HepG2 (cell line): ENCODE data around the gene SMYD4. TPM values are rescaled to one million over a fixed set of nuclear protein-coding genes. Genes with fewer than 3 reads are reported as not detected.

Experiments
- ATAC-seq: fragments of 200-7000 bp; cut with Tn5 transposase; 3 replicates; pipeline ENCODE4 v1.9.1; 2020; ENCODE audit warnings: mild to moderate bottlenecking, moderate library complexity
- BruUV-seq: library from RNA; stranded (reverse); fragments of 400-500 nt; replicated peaks from 2 replicates; lab custom pipeline; 2021; lab: Mats Ljungman, UMichigan
- CTCF ChIA-PET: fragments of 300-600 bp; formaldehyde crosslinking; extraction: SDS; loops from one replicate; lab custom pipeline; 2021; ENCODE audit warnings: low total read pairs, inconsistent platforms, low intra/inter-chr PET ratio; lab: Yijun Ruan, JAX
- POLR2A ChIA-PET: fragments of 350-600 bp; sonication (Branson Sonifier 250); formaldehyde crosslinking; loops from one replicate; lab custom pipeline; 2020; ENCODE audit warnings: antibody characterized with exemption, inconsistent platforms; lab: Yijun Ruan, JAX
- DNase-seq: peaks from one replicate; pipeline ENCODE4 v3.0.0-alpha.2; 2015; ENCODE audit warnings: low spot score
- FAIRE-seq: peaks from 3 replicates; lab custom pipeline; 2011; peaks lifted over from hg19 to GRCh38; lab: Jason Lieb, UNC
- H2AFZ ChIP-seq: one replicate; pipeline ENCODE4 v1.6.1; 2011; ENCODE audit warnings: low read length, inconsistent platforms
- H3K27ac ChIP-seq: fragments of 300-600 bp; 3 replicates; pipeline ENCODE4 v1.8.0; 2011; ENCODE audit warnings: mixed run types, mild to moderate bottlenecking, mixed read lengths, low read length, inconsistent platforms; ENCODE audit not compliant: insufficient read depth; ENCODE audit errors: extremely low read length
- H3K27me3 ChIP-seq, 2 experiments: fragments of 200-600 bp in 1 of 2; 2 replicates in 1 of 2; 3 replicates in 1 of 2; pipeline versions ENCODE4 v1.6.0 to v1.8.0; 2011; ENCODE audit warnings: low read length in 2 of 2, mild to moderate bottlenecking in 2 of 2, moderate library complexity in 2 of 2, inconsistent platforms in 1 of 2; ENCODE audit not compliant: insufficient read depth in 2 of 2, control insufficient read depth in 1 of 2
- H3K36me3 ChIP-seq, 2 experiments: fragments of 200-600 bp in 1 of 2; replicated peaks in 1 of 2; 2 replicates in 1 of 2; 3 replicates in 1 of 2; pipeline versions ENCODE4 v1.5.1 to v1.8.0; 2011; ENCODE audit warnings: low read length in 2 of 2, inconsistent platforms in 1 of 2; ENCODE audit not compliant: insufficient read depth in 2 of 2, control insufficient read depth in 1 of 2
- H3K4me1 ChIP-seq: 2 replicates; pipeline ENCODE4 v1.5.1; 2012; ENCODE audit warnings: low read length, inconsistent platforms; ENCODE audit not compliant: insufficient read depth
- H3K4me2 ChIP-seq: 2 replicates; pipeline ENCODE4 v1.6.0; 2011; ENCODE audit warnings: low read depth, low read length, inconsistent platforms
- H3K4me3 ChIP-seq, 3 experiments: fragments of 200-600 bp in 1 of 3; sonication (generic), shearing (Covaris generic) in 1 of 3; replicated peaks in 1 of 3; 2 replicates each; pipeline ENCODE4 v1.5.1; 2011 to 2016; ENCODE audit warnings: low read length in 3 of 3, inconsistent platforms in 2 of 3, low read depth in 2 of 3, mild to moderate bottlenecking in 2 of 3, control low read depth in 1 of 3, mixed read lengths in 1 of 3; ENCODE audit not compliant: insufficient read depth in 1 of 3
- H3K79me2 ChIP-seq: one replicate; pipeline ENCODE4 v1.6.1; 2011; ENCODE audit warnings: low read length, inconsistent platforms; ENCODE audit not compliant: insufficient read depth
- H3K9ac ChIP-seq: 2 replicates; pipeline ENCODE4 v1.6.0; 2011; ENCODE audit warnings: mild to moderate bottlenecking, low read depth, low read length, inconsistent platforms; ENCODE audit not compliant: insufficient read depth
- H3K9me3 ChIP-seq: 2 replicates; pipeline ENCODE4 v1.5.1; 2012; ENCODE audit warnings: mild to moderate bottlenecking, low read length
- H4K20me1 ChIP-seq: 2 replicates; pipeline ENCODE4 v1.6.0; 2011; ENCODE audit warnings: inconsistent platforms, mild to moderate bottlenecking, low read length, moderate library complexity; ENCODE audit not compliant: insufficient read depth
- HOXA9 ChIP-seq: sonication (generic); formaldehyde crosslinking; IDR thresholded peaks from 2 replicates; pipeline ENCODE4 v1.8.1; 2022; ENCODE audit warnings: missing genetic modification reagents, mild to moderate bottlenecking, moderate library complexity, borderline replicate concordance
- POLR2A ChIP-seq, 2 experiments: IDR thresholded peaks; 2 replicates each; pipeline ENCODE4 v1.6.1; 2011; ENCODE audit warnings: low read depth in 2 of 2, low read length in 2 of 2, mild to moderate bottlenecking in 1 of 2, moderate library complexity in 1 of 2; ENCODE audit not compliant: insufficient read depth in 1 of 2
- PTBP1 ChIP-seq: fragments of 200-400 bp; formaldehyde crosslinking; IDR thresholded peaks from 2 replicates; pipeline ENCODE4 v1.6.1; 2018; ENCODE audit warnings: low read length, low read depth; ENCODE audit not compliant: poor library complexity, severe bottlenecking
- ZIK1 ChIP-seq: sonication (generic); formaldehyde crosslinking; IDR thresholded peaks from 2 replicates; pipeline ENCODE4 v1.5.0; 2020; ENCODE audit warnings: mild to moderate bottlenecking, low read depth, missing genetic modification reagents, borderline replicate concordance
- ZNF235 ChIP-seq: sonication (generic); formaldehyde crosslinking; IDR thresholded peaks from 2 replicates; pipeline ENCODE4 v1.8.1; 2023; ENCODE audit warnings: mild to moderate bottlenecking, missing genetic modification reagents, borderline replicate concordance
- ZNF775 ChIP-seq: sonication (generic); formaldehyde crosslinking; IDR thresholded peaks from 2 replicates; pipeline ENCODE4 v1.4.0; 2020; ENCODE audit warnings: missing genetic modification reagents, mild to moderate bottlenecking, moderate library complexity, borderline replicate concordance
- WGBS: methylation state at CpG from one replicate; pipeline ENCODE4 v1.1.6; 2017; ENCODE audit warnings: low lambda C conversion rate; 5-methylcytosine and 5-hydroxymethylcytosine counted together
- in situ Hi-C: cut with HindIII; loops from 2 replicates; pipeline ENCODE4 v1.10.0; 2017; ENCODE audit warnings: low pct_unique_long_range_greater_than_20kb; ENCODE audit not compliant: extremely low pct_ligation_motif_present
- intact Hi-C: fragments of 100-400 bp; cut with micrococcal nuclease; formaldehyde crosslinking; loops from one replicate; pipeline ENCODE4 v1.10.0; 2022; ENCODE audit not compliant: unreplicated experiment
- polyA plus RNA-seq, 8 experiments: library from polyadenylated mRNA; depleted of rRNA in 3 of 8; stranded (reverse) in 7 of 8; unstranded in 1 of 8; fragments of >200 nt; fragmentation: Illumina TruSeq in 4 of 8; extraction: Trizol in 4 of 8; gene quantifications; 2 replicates each; pipeline versions ENCODE4 v1.2.1 to v1.2.3, GENCODE V29; 2011 to 2016; ENCODE audit warnings: low read depth in 4 of 8, missing spikeins in 1 of 8, mixed read lengths in 1 of 8; ENCODE audit not compliant: insufficient read depth in 1 of 8
- total RNA-seq, 5 experiments: library from RNA; depleted of rRNA; stranded (reverse); fragments of >200 nt; fragmentation: Illumina TruSeq; extraction: Trizol; gene quantifications; 2 replicates each; pipeline ENCODE4 v1.2.3, GENCODE V29; 2016; ENCODE audit warnings: low read depth in 1 of 5
- TF ChIP-seq, protein P1 (sequence below): sonication (generic); formaldehyde crosslinking; IDR thresholded peaks from 2 replicates; pipeline ENCODE4 v1.9.0; 2022; ENCODE audit warnings: missing genetic modification reagents, mild to moderate bottlenecking, borderline replicate concordance
- TF ChIP-seq, protein P2 (sequence below): fragments of 450-650 bp; IDR thresholded peaks from 2 replicates; pipeline ENCODE4 v1.6.1; 2017
- TF ChIP-seq, protein P3 (sequence below): sonication (generic); formaldehyde crosslinking; IDR thresholded peaks from 2 replicates; pipeline ENCODE4 v1.4.0; 2020; ENCODE audit warnings: missing genetic modification reagents, low read depth, mild to moderate bottlenecking, borderline replicate concordance
- TF ChIP-seq, protein P4 (sequence below): IDR thresholded peaks from 2 replicates; pipeline ENCODE4 v1.6.1; 2016; ENCODE audit warnings: mild to moderate bottlenecking

The SMYD4 gene
- total and polyA plus RNA-seq, 2 of the 13 experiments (the other 11 are each of a cell fraction or from before 2014, with no cell fraction given): 7.4 to 11.3 TPM

DNA sequence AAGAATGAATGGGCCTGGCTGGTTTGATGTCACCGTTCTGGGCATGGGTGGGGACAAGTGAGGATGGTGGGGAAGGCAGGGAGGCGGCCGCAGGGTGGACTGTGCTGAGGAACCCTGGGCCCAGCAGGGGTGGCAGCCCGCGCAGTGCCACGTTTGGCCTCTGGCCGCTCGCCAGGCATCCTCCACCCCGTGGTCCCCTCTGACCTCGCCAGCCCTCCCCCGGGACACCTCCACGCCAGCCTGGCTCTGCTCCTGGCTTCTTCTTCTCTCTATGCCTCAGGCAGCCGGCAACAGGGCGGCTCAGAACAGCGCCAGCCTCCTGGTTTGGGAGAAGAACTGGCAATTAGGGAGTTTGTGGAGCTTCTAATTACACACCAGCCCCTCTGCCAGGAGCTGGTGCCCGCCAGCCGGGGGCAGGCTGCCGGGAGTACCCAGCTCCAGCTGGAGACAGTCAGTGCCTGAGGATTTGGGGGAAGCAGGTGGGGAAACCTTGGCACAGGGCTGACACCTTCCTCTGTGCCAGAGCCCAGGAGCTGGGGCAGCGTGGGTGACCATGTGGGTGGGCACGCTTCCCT, 74.4 kb downstream of the SMYD4 start (continued):
- TF ChIP-seq ZNF235 (CRISPR knock-in tag): no peak

DNA sequence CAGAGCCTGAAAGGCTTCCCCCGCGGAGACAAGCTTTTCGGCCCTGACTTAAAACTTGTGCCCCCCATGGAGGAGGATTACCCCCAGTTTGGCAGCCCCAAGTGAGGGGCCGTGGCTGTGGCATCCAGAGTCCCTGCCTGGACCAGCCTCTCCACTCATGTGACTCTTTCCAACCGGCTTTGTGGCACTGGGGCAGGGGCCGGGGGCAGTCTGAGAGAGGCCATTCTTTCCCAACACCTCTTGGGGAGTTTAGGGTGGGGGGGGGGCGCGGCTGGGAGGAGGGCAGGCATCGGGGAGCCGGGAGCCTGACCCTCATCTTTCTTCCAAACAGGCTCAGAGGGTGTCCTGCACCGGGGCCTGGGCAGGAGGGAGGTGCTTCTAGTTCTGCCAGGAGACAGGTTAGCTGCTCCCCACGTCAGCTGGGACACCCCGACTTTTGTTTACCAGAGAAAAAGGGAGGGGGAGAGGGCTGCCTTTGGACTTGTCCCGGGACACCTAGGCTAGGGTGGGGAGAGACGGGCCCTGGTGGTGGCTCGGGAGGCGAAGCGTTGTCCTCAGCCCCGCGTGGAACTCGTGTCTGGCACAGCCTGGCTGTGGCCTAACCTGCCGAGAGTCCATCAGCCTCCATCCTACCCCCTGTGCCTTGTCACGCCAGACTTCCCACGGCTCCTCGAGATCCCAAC, 75.1 kb downstream of the SMYD4 start:
- DNase-seq (no peak), FAIRE-seq (no peak), ATAC-seq (peak; percentile 53)
- in situ Hi-C loops (no loop called here), intact Hi-C loops (no loop called here)
- CTCF ChIA-PET: no interaction called here
- H3K27ac ChIP-seq: peak overlapping the region; percentile 35
- no peak overlapping the region for H3K4me3 ChIP-seq
- 59% methylated on average over 10 of the region's 25 CpGs for WGBS
- no peak overlapping the region for H3K9ac ChIP-seq
- TSS peak; percentile 61 for BruUV-seq
- peaks cover 43% of the 10 kb centered on the region for H3K4me1 ChIP-seq
- H3K27me3 ChIP-seq: no peaks in the 10 kb centered on the region
- H3K79me2 ChIP-seq: no peaks in the 10 kb centered on the region
- no peaks in the 10 kb centered on the region for H3K9me3 ChIP-seq
- H4K20me1 ChIP-seq: peaks cover 12% of the 10 kb centered on the region; the same call in 1 of the 2 replicates
- POLR2A ChIA-PET: interaction anchor here (0.6 to 16.4 kb wide), 7 partner anchors 9 to 33 kb away, joined by 3 to 299 read pairs (median 92); partner anchors contain the start of genes SERPINF1, SERPINF2 and WDR81
- H2AFZ ChIP-seq: no peak overlapping the region
- peaks cover 3 to 12% of the 10 kb centered on the region in 2 experiments; a peak in 3 of 5 replicates for H3K36me3 ChIP-seq
- peak overlapping the region; percentile 27; the same call in 1 of the 2 replicates for H3K4me2 ChIP-seq
- TF ChIP-seq HOXA9 (CRISPR knock-in tag): peak; percentile 27; the same call in 1 of the 2 replicates
- TF ChIP-seq, protein P1, sequence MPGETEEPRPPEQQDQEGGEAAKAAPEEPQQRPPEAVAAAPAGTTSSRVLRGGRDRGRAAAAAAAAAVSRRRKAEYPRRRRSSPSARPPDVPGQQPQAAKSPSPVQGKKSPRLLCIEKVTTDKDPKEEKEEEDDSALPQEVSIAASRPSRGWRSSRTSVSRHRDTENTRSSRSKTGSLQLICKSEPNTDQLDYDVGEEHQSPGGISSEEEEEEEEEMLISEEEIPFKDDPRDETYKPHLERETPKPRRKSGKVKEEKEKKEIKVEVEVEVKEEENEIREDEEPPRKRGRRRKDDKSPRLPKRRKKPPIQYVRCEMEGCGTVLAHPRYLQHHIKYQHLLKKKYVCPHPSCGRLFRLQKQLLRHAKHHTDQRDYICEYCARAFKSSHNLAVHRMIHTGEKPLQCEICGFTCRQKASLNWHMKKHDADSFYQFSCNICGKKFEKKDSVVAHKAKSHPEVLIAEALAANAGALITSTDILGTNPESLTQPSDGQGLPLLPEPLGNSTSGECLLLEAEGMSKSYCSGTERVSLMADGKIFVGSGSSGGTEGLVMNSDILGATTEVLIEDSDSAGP (CRISPR knock-in tag): 0 out of 2 replicates have a peak, but pooled peaks have one; percentile 5
- TF ChIP-seq, protein P2, sequence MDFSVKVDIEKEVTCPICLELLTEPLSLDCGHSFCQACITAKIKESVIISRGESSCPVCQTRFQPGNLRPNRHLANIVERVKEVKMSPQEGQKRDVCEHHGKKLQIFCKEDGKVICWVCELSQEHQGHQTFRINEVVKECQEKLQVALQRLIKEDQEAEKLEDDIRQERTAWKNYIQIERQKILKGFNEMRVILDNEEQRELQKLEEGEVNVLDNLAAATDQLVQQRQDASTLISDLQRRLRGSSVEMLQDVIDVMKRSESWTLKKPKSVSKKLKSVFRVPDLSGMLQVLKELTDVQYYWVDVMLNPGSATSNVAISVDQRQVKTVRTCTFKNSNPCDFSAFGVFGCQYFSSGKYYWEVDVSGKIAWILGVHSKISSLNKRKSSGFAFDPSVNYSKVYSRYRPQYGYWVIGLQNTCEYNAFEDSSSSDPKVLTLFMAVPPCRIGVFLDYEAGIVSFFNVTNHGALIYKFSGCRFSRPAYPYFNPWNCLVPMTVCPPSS: no peak
- peak; percentile 10 for TF ChIP-seq PTBP1
- TF ChIP-seq, protein P3, sequence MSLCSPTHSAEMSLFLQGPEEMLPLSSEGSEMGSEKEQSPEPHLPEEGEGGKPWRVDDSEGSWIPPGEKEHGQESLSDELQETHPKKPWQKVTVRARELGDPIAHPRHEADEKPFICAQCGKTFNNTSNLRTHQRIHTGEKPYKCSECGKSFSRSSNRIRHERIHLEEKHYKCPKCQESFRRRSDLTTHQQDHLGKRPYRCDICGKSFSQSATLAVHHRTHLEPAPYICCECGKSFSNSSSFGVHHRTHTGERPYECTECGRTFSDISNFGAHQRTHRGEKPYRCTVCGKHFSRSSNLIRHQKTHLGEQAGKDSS: peak; percentile 13; the same call in 1 of the 2 replicates
- 0 out of 4 replicates have a peak, but pooled peaks have one; percentile 38 to 39 for TF ChIP-seq POLR2A (IDR thresholded peaks at IDR 0.05; ENCODE audit: insufficient read depth in 1 of 2, low read depth in 2 of 2, low read length in 2 of 2)
- no peak for TF ChIP-seq ZNF775
- TF ChIP-seq, protein P4, sequence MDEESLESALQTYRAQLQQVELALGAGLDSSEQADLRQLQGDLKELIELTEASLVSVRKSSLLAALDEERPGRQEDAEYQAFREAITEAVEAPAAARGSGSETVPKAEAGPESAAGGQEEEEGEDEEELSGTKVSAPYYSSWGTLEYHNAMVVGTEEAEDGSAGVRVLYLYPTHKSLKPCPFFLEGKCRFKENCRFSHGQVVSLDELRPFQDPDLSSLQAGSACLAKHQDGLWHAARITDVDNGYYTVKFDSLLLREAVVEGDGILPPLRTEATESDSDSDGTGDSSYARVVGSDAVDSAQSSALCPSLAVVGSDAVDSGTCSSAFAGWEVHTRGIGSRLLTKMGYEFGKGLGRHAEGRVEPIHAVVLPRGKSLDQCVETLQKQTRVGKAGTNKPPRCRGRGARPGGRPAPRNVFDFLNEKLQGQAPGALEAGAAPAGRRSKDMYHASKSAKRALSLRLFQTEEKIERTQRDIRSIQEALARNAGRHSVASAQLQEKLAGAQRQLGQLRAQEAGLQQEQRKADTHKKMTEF (CRISPR knock-in tag): no peak
- TF ChIP-seq ZIK1: no peak
